Ishikawa (cell line): ENCODE data around the gene KCTD7.
"Not testable (repeated sequence)": the region's sequence is repeated elsewhere in the genome, so short reads cannot be mapped to it uniquely, and the experiment has no call there.

ENCODE experiments used
- CEBPB ChIP-seq: IDR thresholded peaks from 2 replicates; pipeline ENCODE4 v1.6.1; 2012
- CREB1 ChIP-seq: IDR thresholded peaks from 2 replicates; pipeline ENCODE4 v1.6.1; 2012; ENCODE audit warnings: low read depth
- EGR1 ChIP-seq: IDR thresholded peaks from 2 replicates; pipeline ENCODE4 v1.6.1; 2012
- EP300 ChIP-seq: IDR thresholded peaks from 2 replicates; pipeline ENCODE4 v1.6.1; 2012; ENCODE audit warnings: borderline replicate concordance
- FOXM1 ChIP-seq: IDR thresholded peaks from 2 replicates; pipeline ENCODE4 v1.6.1; 2012; ENCODE audit warnings: low read depth, borderline replicate concordance
- MAX ChIP-seq: IDR thresholded peaks from 2 replicates; pipeline ENCODE4 v1.6.1; 2012
- NFIC ChIP-seq: IDR thresholded peaks from 2 replicates; pipeline ENCODE4 v1.6.1; 2012
- RAD21 ChIP-seq: IDR thresholded peaks from 2 replicates; pipeline ENCODE4 v1.6.1; 2012; ENCODE audit warnings: low read depth
- REST ChIP-seq: IDR thresholded peaks from 2 replicates; pipeline ENCODE4 v1.6.1; 2012; ENCODE audit warnings: low read depth, mild to moderate bottlenecking
- TAF1 ChIP-seq: IDR thresholded peaks from 2 replicates; pipeline ENCODE4 v1.6.1; 2012; ENCODE audit warnings: low read depth, mild to moderate bottlenecking
- TEAD4 ChIP-seq: IDR thresholded peaks from 2 replicates; pipeline ENCODE4 v1.6.1; 2012
- USF1 ChIP-seq: IDR thresholded peaks from 2 replicates; pipeline ENCODE4 v1.6.1; 2012
- YY1 ChIP-seq: IDR thresholded peaks from 2 replicates; pipeline ENCODE4 v1.6.1; 2012; ENCODE audit warnings: low read depth
- ZBTB7A ChIP-seq: IDR thresholded peaks from 2 replicates; pipeline ENCODE4 v1.6.1; 2012; ENCODE audit warnings: low read depth

DNA sequence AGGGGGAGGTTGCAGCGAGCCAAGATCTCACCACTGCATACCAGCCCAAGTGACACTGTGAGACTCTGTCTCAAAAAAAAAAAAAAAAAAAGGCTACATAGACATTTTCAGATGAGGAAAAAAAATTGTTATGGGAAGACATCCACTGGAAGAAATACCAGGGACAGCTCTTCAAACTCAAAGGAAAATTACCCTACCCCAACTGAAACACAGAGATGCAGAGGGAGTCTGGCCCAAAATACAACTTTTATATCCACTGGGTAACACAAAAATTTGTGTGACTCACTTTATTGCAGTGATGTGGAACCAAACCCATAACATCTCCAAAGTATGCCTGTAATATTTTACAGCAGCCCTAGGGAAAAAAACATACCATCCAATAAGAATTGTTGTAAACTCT, 40.5 kb upstream of the KCTD7 start:
- not testable (repeated sequence) for TF ChIP-seq YY1, TAF1, TEAD4, CREB1, MAX, USF1, EP300, ZBTB7A, NFIC, EGR1, CEBPB, FOXM1, RAD21
- 0 out of 2 replicates have a peak, but pooled peaks have one; percentile 19 for TF ChIP-seq REST
